SKM-1 (cell line): ENCODE data around the gene SLC22A8.
A peak's percentile ranks its signal among the peaks of the same experiment; 100 is the strongest.
"Not testable (repeated sequence)": the region's sequence is repeated elsewhere in the genome, so short reads cannot be mapped to it uniquely, and the experiment has no call there.

ENCODE experiments used
- DNase-seq: peaks from one replicate; lab custom pipeline; 2025; ENCODE audit not compliant: unreplicated experiment; lab: John Stamatoyannopoulos, UW

The SLC22A8 gene

DNA sequence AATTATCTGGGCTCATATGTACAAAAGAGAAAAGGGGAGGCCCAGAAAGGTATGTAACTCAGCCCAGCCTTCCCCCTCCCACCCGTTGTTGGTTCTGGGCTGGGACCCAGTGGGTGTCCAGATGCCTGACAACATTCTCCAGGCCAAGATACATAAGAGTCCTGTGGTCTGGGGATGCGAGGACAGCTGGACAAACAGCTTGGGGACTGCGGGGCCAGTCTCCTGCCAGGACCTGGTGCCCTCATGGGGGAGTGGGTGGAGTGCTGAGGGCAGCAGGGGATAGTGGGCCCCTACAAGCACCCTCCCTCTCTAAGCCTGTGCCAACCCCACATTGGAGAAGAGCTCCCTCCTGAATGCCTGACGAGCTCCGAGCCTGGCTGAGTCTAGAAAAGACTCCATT, 27.4 kb downstream of the SLC22A8 start:
- no peak for DNase-seq

DNA sequence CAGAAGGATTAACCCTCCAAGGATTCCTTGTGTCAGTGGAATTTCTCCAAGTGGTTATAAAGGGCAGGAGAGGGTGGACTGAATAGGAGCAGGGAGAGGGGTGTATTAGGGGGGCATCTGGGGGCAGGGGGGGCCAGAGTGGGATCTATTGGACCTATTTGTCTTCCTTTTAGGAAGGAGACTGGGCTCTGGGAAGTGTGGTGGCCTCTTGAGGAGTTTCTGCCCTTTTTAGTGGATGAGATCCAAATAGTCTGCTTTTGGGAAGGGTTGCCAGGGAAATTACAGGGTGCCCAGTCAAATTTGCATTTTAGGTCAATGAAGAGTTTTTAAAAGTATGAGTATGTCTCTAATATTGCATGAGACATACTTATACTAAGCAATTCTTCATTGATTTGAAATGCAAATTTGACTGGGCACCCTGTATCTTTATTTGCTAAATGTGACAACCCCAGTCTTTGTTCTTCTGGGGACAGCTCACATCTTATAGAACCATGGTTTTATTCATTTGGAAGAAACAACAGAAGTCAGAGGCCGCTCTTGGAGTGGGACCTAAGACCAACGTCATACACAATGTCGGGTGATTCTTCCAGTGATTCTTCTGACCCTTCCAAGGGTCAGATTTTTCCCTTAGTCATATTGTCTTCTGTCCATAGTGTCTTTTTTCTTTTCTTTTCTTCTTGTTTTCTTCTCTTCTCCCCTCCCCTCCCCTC, 30.4 kb downstream of the SLC22A8 start:
- DNase-seq = no peak

DNA sequence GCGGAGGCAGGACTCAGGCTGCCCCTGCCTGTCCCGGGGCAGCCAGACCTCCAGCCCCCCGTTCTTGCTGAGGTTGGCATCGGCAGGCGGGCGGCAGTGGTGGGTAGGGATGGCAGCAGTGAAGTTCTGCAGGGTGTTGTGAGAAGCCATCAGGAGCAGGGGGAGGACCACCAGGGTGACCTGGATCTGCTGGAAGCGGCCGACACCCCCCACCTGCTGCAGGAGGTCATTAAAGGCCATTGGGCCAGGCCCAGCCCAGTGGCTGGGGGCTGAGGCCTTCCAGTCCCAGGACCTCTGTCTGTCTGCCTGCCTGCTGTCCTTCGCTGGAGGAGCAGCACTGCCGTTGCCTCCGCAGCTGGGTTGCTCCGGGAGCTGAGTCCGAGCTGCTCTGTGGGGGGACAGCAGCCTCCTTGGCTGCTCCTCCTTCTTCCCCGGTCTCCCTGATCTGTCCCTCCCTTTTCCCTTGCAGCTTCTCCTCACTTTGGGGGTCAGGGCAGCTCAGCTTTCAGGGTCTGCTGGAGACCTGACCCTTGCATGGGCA, 31.1 kb downstream of the SLC22A8 start, which contains the start of gene SLC22A6:
TSS of gene SLC22A6 (minus strand) at position 517 of the 541 bp plus-strand sequence. CDS start at position 240, 277 bp downstream.
- DNase-seq = no peak

DNA sequence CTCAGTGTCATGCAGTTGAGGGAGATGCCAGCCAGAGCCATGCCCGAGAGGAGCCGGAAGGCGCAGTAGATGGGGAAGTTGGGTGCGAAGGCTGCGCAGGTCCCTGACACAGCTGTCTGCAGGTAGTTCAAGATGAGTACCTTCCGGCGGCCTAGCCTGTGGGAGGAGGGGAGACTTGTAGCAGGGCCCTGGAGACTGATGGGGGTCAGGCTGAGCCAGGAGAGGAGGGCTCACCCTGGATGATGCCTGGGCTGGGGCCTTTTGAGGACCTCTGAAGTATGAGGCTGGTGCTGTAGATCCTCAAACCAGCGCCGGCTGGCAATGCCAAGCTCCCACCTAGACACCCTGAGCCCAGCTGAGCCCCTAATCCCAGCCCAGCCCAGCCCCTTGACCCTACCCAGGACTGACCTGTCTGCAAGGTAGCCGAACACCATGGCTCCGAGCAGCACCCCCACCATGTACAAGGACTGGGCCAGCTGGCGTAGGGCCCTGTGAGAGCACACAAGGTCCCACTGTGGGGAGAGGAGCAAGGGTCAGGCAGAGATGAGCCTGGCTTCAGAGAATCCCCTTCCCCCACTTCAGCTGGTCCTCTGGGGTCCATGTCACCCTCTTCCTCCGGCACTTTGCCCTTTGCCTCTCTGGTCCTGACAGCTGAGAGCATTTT, 32.0 kb downstream of the SLC22A8 start:
- no peak for DNase-seq

DNA sequence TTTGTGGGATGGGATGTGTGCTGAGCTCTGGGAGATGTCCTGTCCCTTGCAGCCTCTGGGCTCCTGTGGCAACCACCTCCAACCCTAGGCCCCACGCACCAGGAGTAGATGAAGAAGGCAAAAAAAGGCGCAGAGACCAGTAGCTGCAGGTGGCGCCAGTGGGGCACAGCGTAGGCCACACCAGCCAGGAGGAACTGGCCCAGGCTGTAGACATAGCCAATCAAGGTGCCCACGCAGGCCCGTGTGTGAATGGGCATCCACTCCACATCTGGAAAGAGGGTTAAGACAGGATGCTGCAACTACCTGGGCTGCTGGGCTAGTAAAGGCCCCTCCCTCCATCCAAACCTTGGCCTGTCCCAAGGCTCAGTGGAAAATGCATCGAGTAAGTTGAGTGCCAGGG, 33.9 kb downstream of the SLC22A8 start:
- DNase-seq = no peak

DNA sequence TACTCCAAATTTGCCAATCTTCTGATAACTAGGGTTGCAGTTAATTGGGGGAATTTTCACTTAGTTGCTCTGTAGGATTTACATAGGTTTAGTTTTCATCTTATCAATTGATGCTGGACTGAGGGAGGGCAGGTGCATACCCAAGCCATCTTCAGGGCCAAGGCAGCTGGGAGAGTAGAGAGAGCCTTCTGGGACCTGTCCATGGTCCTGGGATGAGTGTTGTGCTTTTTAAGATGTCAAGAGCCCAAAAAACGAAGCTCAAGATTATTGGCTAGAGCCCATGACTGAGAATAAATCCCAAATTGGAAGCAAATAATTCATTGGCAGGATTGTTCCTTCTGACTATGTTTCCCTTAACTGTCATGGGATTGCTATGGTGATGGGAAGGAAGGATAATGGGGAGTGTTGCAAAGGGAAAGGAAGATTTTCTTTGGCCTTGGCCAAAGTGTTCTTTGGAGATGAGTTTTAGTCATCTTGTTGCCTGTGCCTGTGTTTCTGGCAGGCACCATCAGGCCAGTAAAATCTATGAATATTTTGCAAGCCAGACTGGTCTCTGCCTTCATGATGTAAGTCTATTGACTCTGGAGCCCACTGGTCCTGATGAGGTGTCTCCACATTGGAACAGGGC, 35.4 kb downstream of the SLC22A8 start:
- DNase-seq = no peak

DNA sequence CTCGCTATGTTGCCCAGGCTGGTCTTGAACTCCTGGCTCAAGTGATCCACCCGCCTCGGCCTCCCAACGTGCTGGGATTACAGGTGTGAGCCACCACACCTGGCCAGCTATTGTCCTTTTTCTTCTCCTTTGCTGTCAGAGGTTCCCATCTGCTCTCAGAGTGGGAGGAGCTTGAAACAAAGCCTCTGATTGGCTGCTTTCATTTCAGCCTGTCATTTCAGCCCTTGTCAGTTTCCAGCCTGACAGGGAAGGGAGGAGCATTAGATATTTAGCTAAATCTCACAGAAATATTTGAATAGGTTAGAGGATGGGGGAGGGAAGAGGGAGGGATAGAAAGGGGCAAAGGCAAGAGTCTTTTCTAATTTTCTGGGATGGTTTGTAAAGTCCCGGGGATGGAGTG, 39.5 kb downstream of the SLC22A8 start:
- no peak for DNase-seq

DNA sequence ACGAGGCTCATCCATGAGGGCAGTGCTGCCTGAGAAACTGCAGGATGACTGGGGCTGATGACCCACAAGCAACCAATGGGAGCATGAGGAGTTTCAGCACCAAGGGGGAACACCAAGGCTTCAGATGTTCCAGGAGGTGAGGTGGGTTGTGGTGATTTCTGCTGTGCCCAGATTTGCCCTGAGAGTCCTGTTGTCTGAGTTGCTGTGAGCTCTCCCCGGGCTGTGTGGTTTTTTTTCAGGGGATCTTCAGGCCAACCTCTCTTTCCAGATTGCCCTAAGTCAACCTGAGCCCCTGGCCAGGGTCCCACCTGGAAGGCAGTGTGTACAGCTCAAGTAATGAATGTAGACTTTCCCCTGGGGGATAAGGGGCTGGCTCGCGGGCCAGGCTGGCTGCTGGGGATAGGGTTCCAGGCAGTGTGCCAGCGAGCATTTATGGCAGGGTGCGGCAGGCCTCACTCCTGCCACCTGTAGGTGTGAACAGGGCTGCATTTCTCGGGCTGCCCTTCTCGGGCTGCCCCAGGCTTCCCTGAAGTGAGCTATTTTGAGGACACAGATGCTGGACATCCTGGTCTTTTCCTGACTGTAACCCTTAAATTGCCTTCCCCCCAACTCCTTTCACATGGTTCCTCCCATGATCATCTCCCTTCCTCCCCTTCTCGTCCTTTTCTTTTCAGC, 40.7 kb downstream of the SLC22A8 start:
- DNase-seq = peak; percentile 12

DNA sequence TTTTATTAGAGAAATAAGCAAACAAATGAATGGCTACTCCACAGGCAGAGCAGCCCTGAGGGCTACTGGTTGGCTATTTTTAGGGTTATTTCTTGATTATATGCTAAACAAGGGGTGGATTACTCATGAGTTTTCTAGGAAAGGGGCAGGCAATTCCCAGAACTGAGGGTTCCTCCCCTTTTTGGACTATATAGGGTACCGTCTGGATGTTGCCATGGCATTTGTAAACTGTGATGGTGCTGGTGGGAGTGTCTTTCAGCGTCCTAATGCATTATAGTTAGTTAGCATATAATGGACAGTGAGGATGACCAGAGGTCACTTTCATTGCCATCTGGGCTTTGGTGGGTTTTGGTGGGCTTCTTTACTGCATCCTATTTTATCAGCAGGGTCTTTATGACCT, 50.1 kb downstream of the SLC22A8 start:
- no peak for DNase-seq

DNA sequence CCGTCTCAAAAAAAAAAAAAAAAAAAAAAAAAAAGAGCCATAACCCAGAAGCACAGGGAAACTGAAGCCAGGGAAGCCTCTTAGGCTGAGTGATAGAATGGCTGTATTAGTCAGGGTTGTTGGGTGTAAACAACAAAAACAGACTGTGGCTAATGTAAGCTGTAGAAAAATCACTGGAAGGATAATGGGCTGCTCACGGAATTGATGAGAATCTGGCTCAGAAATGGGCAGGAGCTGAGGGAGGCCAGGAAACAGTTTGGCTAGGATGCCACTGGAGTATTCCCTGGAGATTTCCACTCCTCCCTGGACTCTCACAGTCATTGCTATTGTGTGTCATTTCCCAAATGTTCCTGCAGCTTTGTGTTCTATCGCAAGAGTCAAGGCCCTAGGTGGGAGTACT, 53.2 kb downstream of the SLC22A8 start:
- no peak for DNase-seq

DNA sequence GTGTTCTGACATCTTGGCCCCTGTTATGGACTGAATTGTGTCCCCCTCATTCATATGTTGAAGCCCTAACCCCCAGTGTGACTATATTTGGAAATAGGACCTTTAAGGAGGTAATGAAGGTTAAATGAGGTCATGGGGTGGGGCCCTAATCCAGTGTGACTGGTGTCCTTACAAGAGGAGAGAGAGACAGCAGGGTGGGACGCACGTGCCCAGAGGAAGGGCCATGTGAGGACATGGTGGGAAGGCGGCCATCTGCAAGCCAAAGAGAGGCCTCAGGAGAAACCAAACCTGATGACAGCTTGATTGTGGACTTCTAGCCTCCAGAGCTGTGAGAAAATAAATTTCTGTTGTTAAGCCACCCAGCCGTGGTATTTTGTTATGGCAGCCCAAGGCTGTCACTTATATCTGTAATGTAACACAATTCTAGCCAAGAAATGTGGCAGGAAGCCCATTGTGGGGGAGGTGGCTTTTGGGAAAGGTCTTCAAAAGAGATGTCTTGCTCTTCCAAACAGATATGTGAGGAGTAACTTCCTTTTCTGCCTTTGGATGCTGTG, 54.5 kb downstream of the SLC22A8 start:
- DNase-seq = no peak

DNA sequence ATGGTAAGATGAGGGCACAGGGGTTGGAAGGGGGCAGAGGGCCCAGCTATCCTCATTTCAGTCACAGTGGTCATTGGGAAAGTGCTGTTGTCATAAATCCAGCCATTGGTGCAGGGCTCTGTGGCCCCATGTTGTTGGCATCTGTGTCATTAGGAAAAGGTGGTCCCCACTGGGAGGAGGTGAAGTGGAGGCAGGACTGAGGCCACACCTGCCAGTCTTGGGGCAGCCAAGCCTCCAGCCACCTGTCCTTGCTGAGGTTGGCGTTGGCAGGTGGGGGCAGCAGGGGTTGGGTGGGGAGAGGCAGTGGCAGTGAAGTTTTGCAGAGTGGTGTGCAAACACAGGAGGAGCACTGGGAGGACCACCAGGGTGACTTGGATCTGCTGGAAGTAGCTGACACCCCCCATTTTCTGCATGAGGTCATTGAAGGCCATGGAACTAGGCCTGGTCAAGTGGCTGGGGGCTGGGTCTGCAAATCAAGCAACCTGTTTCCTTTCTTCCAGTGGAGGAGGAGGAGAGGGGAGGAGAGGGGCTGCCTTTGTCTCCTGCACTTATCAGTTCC, 56.1 kb downstream of the SLC22A8 start:
- DNase-seq = no peak

DNA sequence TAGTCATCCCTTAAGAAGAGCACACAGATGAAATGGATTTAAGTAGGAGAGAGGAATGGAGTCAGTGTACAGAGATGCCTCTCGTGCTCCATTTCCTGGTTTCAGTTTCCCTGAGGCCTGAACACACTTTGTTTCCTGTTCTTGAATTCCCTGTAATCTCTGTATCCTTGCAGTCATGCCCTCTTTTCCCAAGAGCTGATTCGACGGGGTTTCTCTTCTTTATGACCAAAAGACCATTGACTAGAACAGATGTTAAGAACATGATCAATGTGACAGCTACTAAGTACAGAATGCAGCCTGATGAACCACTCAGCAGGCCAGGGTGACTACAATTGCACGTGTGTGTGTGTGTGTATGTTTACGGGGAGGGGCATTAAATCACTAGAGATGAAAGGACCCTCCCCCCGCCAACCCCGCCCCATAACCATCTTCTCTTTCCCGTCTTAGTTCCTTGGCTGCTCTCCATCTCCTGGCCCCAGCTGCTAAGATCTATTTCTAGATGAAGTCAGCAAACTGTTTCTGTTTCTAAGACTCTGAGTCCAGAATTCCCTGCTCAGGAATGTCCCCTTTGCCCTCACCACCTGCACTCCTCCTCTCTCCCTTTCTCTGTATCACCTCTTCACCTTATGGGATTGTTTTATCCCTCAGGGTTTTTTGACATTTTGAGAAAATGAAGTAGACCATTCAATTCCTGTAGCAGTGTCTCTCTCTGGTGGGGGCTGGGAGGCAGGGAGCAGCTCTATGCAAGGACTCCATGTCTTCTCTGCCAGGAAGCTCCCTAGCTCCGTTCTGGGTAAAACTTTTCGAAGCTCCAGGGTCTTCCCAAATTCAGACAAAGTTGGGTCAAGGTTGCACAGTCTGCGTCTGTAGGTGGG, 56.9 kb downstream of the SLC22A8 start:
- DNase-seq = no peak

DNA sequence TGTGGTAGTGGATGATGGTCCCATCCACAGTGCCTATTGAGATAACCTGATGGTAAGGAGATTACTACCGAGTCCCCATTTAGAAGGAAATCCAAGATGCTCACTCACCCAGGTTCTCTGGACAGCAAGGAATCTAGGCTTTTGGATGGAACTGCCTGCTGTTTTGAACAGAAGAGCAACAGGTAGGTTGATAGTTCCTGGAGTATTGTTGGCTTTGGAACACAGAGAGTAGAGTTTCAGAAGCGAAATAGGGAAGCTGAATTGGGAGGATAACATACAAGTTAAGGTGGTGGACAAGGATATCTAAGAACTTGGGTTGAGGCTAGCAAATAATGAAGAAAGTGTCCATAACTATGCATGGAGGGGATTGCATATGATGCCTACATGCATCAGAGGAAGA, 58.5 kb downstream of the SLC22A8 start:
- DNase-seq = no peak

DNA sequence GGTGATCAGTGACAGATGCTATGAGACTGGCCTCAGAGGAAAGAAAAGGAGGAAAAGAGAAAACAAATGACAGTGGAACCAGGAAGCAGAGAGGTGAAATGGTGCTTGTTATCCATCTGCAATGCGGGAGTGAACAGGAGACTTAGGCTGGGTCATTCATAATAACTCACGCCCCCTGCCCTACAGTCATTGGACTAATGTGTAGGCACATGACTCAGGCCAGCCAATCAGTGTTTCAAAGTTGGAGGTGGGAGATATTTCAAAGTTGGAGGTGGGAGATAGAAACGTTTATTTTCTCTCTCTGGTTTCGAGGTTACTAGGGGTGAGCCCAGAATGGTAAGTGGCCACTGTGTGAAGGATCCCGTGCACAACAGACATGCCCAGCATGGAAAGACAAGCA, 61.2 kb downstream of the SLC22A8 start:
- no peak for DNase-seq

DNA sequence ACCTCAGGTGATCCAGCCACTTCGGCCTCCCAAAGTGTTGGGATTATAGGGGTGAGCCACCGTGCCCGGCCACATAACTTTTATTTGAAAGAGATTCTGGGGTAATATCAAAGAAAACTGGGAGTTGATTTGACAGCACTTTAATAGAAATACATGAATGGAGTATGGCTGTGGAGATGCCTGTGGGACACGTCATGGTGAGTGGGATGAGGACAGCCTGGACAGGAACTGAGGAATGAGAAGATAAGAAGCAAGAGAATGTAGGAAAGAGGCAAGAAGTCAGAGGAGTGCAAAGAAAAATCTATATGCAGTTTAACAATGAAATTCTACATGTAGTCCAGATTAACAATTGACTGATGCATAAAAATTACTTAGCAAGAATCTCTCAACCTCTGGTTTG, 61.8 kb downstream of the SLC22A8 start:
- no peak for DNase-seq

DNA sequence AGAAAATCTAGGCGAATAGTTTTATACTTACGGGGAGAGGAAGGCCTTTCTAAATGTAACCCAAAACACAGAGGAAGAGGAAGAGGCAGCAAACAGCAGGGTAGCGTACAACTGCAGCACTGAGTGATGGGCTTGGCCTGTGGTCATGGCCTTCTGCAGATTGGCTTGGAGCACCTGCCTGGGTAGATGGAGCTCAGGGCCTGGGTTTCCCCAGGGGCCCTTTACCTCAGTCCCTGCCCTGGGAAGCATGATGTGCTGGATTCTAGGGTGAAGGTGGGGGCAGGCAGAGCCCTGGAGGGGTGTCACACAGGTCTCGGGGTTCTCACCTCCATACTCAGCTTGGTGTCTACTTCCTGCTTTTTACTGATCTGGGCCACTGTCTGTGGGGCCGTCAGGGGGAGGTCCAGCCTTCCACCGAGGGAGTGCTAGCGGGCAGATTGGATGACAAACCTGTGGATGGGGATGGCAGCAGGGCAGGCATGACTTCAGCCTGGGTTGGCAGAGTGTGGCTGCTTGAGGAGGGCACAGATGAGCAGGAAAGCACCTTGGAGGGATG, 66.8 kb downstream of the SLC22A8 start:
- no peak for DNase-seq

DNA sequence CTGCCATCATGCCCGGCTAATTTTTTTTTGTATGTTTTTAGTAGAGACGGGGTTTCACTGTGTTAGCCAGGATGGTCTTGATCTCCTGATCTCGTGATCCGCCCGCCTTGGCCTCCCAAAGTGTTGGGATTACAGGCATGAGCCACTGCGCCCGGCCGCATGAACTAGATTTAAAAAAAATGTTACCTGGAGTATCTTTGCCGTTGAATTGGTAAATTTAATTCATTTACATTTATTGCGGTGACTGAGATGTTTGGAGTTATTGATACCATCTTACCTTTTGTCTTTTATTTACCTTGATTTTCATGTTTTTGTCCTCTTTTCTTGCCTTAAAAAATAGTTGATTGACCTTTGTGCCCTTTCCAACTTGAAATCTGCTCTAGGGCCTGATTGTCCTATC, 70.1 kb downstream of the SLC22A8 start:
- DNase-seq = not testable (repeated sequence)
